Measurements from ENCODE around the gene PRPSAP1. TPM values are rescaled to one million over a fixed set of nuclear protein-coding genes. Genes with fewer than 3 reads are reported as not detected.
A peak's percentile ranks its signal among the peaks of the same experiment; 100 is the strongest.

The PRPSAP1 gene
- polyA plus RNA-seq, 1 of the 3 experiments (the other 2 are of a cell fraction) = 118 TPM

DNA sequence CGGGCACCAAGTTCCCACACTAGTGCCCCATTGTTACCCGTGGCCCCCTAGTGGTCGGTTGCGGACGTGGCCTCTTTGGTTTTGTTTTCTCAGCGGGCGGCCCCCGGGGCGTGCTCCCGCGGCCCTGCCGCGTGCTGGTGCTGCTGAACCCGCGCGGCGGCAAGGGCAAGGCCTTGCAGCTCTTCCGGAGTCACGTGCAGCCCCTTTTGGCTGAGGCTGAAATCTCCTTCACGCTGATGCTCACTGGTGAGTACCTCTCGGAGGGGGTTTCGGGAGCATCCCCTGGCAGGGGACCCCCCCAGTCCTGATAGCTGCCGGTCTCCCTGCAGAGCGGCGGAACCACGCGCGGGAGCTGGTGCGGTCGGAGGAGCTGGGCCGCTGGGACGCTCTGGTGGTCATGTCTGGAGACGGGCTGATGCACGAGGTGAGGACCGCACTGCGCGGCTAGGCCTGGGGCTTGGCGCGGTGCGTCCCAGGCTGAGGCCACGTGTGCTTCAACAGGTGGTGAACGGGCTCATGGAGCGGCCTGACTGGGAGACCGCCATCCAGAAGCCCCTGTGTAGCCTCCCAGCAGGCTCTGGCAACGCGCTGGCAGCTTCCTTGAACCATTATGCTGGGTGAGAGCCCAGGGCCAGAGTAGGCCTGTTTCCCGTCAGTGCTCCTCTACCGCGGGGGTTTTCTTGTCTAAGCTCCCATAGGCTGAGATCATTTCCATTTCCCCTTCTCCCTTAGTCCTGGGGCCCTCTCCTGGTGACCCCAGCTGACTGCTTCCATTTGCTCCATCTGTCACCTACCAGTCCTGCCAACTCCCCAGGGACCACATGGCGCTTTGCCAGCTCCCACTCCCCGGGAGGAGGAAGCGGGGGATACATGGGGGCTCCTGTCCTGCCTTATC, 32.4 kb upstream of the PRPSAP1 start (continued):
- TF ChIP-seq TAF1 (IDR thresholded peaks at IDR 0.05; ENCODE audit: borderline replicate concordance, low read depth, low read length) (0 out of 2 replicates have a peak, but pooled peaks have one; percentile 35), MXI1 (IDR thresholded peaks at IDR 0.05; ENCODE audit: low read depth, low read length) (no peak), FOXM1 (IDR thresholded peaks at IDR 0.05; ENCODE audit: low read depth) (no peak), RCOR1 (IDR thresholded peaks at IDR 0.05; ENCODE audit: low read length) (peak; percentile 36; the same call in 1 of the 2 replicates), SIN3A (IDR thresholded peaks at IDR 0.05; ENCODE audit: borderline replicate concordance, low read depth, low read length) (no peak; the same call in 1 of the 2 replicates), YY1 (IDR thresholded peaks at IDR 0.05; ENCODE audit: low read depth) (no peak), FOXJ3 (CRISPR knock-in tag; IDR thresholded peaks at IDR 0.05) (0 out of 2 replicates have a peak, but pooled peaks have one; percentile 24), GATA2 (CRISPR knock-in tag; IDR thresholded peaks at IDR 0.05) (no peak), SMC3 (IDR thresholded peaks at IDR 0.05; ENCODE audit: low read depth, low read length) (peak; percentile 75), TEAD4 (IDR thresholded peaks at IDR 0.05; ENCODE audit: borderline replicate concordance, insufficient read depth) (no peak), RFX5 (IDR thresholded peaks at IDR 0.05; ENCODE audit: low read length) (no peak), RAD21 (IDR thresholded peaks at IDR 0.05; ENCODE audit: low read length) (peak; percentile 56), JUND (IDR thresholded peaks at IDR 0.05) (no peak), CHD2 (IDR thresholded peaks at IDR 0.05; ENCODE audit: low read length, partially characterized antibody) (no peak), FOSL2 (IDR thresholded peaks at IDR 0.05; ENCODE audit: borderline replicate concordance, low read depth) (no peak), NFIC (IDR thresholded peaks at IDR 0.05; ENCODE audit: borderline replicate concordance) (no peak), NRF1 (IDR thresholded peaks at IDR 0.05; ENCODE audit: low read depth, low read length) (no peak), EP300 (IDR thresholded peaks at IDR 0.05; ENCODE audit: borderline replicate concordance in 1 of 2, low read depth in 1 of 2, low read length in 1 of 2) (no peak), TCF12 (IDR thresholded peaks at IDR 0.05) (no peak)
- TF ChIP-seq, protein P1, sequence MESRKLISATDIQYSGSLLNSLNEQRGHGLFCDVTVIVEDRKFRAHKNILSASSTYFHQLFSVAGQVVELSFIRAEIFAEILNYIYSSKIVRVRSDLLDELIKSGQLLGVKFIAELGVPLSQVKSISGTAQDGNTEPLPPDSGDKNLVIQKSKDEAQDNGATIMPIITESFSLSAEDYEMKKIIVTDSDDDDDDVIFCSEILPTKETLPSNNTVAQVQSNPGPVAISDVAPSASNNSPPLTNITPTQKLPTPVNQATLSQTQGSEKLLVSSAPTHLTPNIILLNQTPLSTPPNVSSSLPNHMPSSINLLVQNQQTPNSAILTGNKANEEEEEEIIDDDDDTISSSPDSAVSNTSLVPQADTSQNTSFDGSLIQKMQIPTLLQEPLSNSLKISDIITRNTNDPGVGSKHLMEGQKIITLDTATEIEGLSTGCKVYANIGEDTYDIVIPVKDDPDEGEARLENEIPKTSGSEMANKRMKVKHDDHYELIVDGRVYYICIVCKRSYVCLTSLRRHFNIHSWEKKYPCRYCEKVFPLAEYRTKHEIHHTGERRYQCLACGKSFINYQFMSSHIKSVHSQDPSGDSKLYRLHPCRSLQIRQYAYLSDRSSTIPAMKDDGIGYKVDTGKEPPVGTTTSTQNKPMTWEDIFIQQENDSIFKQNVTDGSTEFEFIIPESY (IDR thresholded peaks at IDR 0.05; ENCODE audit: borderline replicate concordance, low read depth) = no peak
- TF ChIP-seq, protein P2, sequence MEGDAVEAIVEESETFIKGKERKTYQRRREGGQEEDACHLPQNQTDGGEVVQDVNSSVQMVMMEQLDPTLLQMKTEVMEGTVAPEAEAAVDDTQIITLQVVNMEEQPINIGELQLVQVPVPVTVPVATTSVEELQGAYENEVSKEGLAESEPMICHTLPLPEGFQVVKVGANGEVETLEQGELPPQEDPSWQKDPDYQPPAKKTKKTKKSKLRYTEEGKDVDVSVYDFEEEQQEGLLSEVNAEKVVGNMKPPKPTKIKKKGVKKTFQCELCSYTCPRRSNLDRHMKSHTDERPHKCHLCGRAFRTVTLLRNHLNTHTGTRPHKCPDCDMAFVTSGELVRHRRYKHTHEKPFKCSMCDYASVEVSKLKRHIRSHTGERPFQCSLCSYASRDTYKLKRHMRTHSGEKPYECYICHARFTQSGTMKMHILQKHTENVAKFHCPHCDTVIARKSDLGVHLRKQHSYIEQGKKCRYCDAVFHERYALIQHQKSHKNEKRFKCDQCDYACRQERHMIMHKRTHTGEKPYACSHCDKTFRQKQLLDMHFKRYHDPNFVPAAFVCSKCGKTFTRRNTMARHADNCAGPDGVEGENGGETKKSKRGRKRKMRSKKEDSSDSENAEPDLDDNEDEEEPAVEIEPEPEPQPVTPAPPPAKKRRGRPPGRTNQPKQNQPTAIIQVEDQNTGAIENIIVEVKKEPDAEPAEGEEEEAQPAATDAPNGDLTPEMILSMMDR (IDR thresholded peaks at IDR 0.05) = peak; percentile 98

Measured in SK-N-SH (cell line).